K562 (cell line): ENCODE results near the gene MAN2A1. TPM values are rescaled to one million over a fixed set of nuclear protein-coding genes. Genes with fewer than 3 reads are reported as not detected.

Experiments used
- E2F6 ChIP-seq, 2 experiments: IDR thresholded peaks; 2 replicates each; pipeline ENCODE4 v1.6.1; 2011; ENCODE audit warnings: borderline replicate concordance in 1 of 2, control low read depth in 1 of 2, low read depth in 1 of 2, low read length in 1 of 2, mild to moderate bottlenecking in 1 of 2, mixed read lengths in 1 of 2, moderate library complexity in 1 of 2; ENCODE audit not compliant: insufficient read depth in 1 of 2, insufficient read length in 1 of 2, poor library complexity in 1 of 2, severe bottlenecking in 1 of 2; ENCODE audit errors: extremely low read depth in 1 of 2
- TAL1 ChIP-seq: fragments of 450-650 bp; IDR thresholded peaks from 2 replicates; pipeline ENCODE4 v1.6.1; 2016; ENCODE audit warnings: mild to moderate bottlenecking
- TCF3 ChIP-seq: sonication (generic); formaldehyde crosslinking; IDR thresholded peaks from 2 replicates; pipeline ENCODE4 v1.4.0; 2020; ENCODE audit warnings: mild to moderate bottlenecking, missing genetic modification reagents
- ZFP36 ChIP-seq: fragments of 150-350 bp; IDR thresholded peaks from 2 replicates; pipeline ENCODE4 v1.6.1; 2018; ENCODE audit warnings: low read length, low read depth; ENCODE audit not compliant: partially characterized antibody
- polyA plus RNA-seq, 8 experiments: library from polyadenylated mRNA; depleted of rRNA in 4 of 8; stranded (reverse) in 5 of 8; unstranded in 3 of 8; fragments of >200 nt; fragmentation: Nextera tagmentation in 2 of 8; fragmentation: Illumina TruSeq in 1 of 8; extraction: Ambion mirVana in 2 of 8; extraction: Trizol in 1 of 8; gene quantifications; 2 replicates each; pipeline versions ENCODE4 v1.2.1 to v1.2.3, GENCODE V29; 2011 to 2014; ENCODE audit warnings: inconsistent platforms in 1 of 8, missing spikeins in 1 of 8
- total RNA-seq, 7 experiments: library from RNA; depleted of rRNA in 6 of 7; stranded (reverse); fragments of >200 nt in 6 of 7; fragmentation: Illumina TruSeq in 2 of 7; extraction: Trizol in 2 of 7; gene quantifications; 2 replicates each; pipeline versions ENCODE4 v1.2.1 to v1.2.3, GENCODE V29; 2011 to 2021; ENCODE audit warnings: low replicate concordance in 1 of 7
- TF ChIP-seq, protein P1 (sequence below), 2 experiments: fragments of 450-650 bp; conservative IDR thresholded peaks; 2 replicates each; pipeline ENCODE4 v1.6.1; 2017; ENCODE audit warnings: mild to moderate bottlenecking in 2 of 2, moderate library complexity in 2 of 2

Gene MAN2A1
- total and polyA plus RNA-seq, 9 of the 15 experiments (the other 6 are each of a cell fraction or from before 2014, with no cell fraction given), result 5.2 to 32.0 (median 19.8) TPM

- TF ChIP-seq E2F6 (IDR thresholded peaks at IDR 0.05; ENCODE audit: borderline replicate concordance in 1 of 2, extremely low read depth in 1 of 2, insufficient read depth in 1 of 2, insufficient read length in 1 of 2, low read depth in 1 of 2, low read length in 1 of 2, poor library complexity in 1 of 2, severe bottlenecking in 1 of 2) (no peak), TAL1 (peak; percentile 60), TCF3 (peak; percentile 67), ZFP36 (peak; percentile 49)
- TF ChIP-seq, protein P1, sequence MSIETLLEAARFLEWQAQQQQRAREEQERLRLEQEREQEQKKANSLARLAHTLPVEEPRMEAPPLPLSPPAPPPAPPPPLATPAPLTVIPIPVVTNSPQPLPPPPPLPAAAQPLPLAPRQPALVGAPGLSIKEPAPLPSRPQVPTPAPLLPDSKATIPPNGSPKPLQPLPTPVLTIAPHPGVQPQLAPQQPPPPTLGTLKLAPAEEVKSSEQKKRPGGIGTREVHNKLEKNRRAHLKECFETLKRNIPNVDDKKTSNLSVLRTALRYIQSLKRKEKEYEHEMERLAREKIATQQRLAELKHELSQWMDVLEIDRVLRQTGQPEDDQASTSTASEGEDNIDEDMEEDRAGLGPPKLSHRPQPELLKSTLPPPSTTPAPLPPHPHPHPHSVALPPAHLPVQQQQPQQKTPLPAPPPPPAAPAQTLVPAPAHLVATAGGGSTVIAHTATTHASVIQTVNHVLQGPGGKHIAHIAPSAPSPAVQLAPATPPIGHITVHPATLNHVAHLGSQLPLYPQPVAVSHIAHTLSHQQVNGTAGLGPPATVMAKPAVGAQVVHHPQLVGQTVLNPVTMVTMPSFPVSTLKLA (conservative IDR thresholded peaks at IDR 0.05), result peak in 1 of 2 experiments; percentile 17; a peak in 1 of 4 replicates
Observed at GRCh38 chr5:109695005-109695926, 5.5 kb downstream of the MAN2A1 start (continued).
